ENCODE results near the gene PBOV1. TPM values are rescaled to one million over a fixed set of nuclear protein-coding genes. Genes with fewer than 3 reads are reported as not detected.

The PBOV1 gene
- polyA plus RNA-seq, 1 experiment: not detected

GRCh38 chr6:138250513-138251247, 32.4 kb upstream of the PBOV1 start:
- H3K4me3 ChIP-seq (ENCODE audit: low read depth, low read length): no peak overlapping the region
- no peaks in the 10 kb centered on the region for H3K27me3 ChIP-seq (ENCODE audit: control insufficient read depth, insufficient read depth, low read length)
- ChIA-PET POLR2A (no interaction called here), CTCF (interaction anchor here (0.6 to 1.4 kb wide), 3 partner anchors 12 to 252 kb away, joined by 3 to 7 read pairs (median 5); no protein-coding TSS in a partner anchor)
- H3K36me3 ChIP-seq (ENCODE audit: control insufficient read depth, insufficient read depth, low read length): no peaks in the 10 kb centered on the region
- DNase-seq (ENCODE audit: low read depth): peak; percentile 86
- TF ChIP-seq CTCF (IDR thresholded peaks at IDR 0.05; ENCODE audit: insufficient read depth, low read depth, low read length): no peak

- no peak overlapping the region for H3K4me3 ChIP-seq (ENCODE audit: low read depth, low read length)
- ChIA-PET POLR2A (no interaction called here), CTCF (interaction anchor here (1.4 kb wide), 1 partner anchor 12 kb away, joined by 5 read pairs; no protein-coding TSS in a partner anchor)
- no peak for DNase-seq (ENCODE audit: low read depth)
- TF ChIP-seq CTCF (IDR thresholded peaks at IDR 0.05; ENCODE audit: insufficient read depth, low read depth, low read length): no peak
- no peaks in the 10 kb centered on the region for H3K27me3 ChIP-seq (ENCODE audit: control insufficient read depth, insufficient read depth, low read length)
- H3K36me3 ChIP-seq (ENCODE audit: control insufficient read depth, insufficient read depth, low read length): no peaks in the 10 kb centered on the region
Observed at GRCh38 chr6:138250053-138250452, 31.8 kb upstream of the PBOV1 start.

- ChIA-PET CTCF (interaction anchor here (1.1 kb wide), 1 partner anchor 9 kb away, joined by 3 read pairs; no protein-coding TSS in a partner anchor), POLR2A (no interaction called here)
- H3K36me3 ChIP-seq (ENCODE audit: control insufficient read depth, insufficient read depth, low read length): no peaks in the 10 kb centered on the region
- no peak for TF ChIP-seq CTCF (IDR thresholded peaks at IDR 0.05; ENCODE audit: insufficient read depth, low read depth, low read length)
- no peak for DNase-seq (ENCODE audit: low read depth)
- H3K27me3 ChIP-seq (ENCODE audit: control insufficient read depth, insufficient read depth, low read length): no peaks in the 10 kb centered on the region
- no peak overlapping the region for H3K4me3 ChIP-seq (ENCODE audit: low read depth, low read length)
Observed at GRCh38 chr6:138248878-138249277, 30.6 kb upstream of the PBOV1 start.

- TF ChIP-seq CTCF (IDR thresholded peaks at IDR 0.05; ENCODE audit: insufficient read depth, low read depth, low read length): no peak
- Histone ChIP-seq H3K36me3 (ENCODE audit: control insufficient read depth, insufficient read depth, low read length) (no peaks in the 10 kb centered on the region), H3K27me3 (ENCODE audit: control insufficient read depth, insufficient read depth, low read length) (no peaks in the 10 kb centered on the region), H3K4me3 (ENCODE audit: low read depth, low read length) (no peak overlapping the region)
- no peak for DNase-seq (ENCODE audit: low read depth)
- POLR2A ChIA-PET: no interaction called here
- CTCF ChIA-PET: interaction anchor here (1.1 kb wide), 1 partner anchor 8 kb away, joined by 3 read pairs; no protein-coding TSS in a partner anchor
Observed at GRCh38 chr6:138248011-138248410, 29.7 kb upstream of the PBOV1 start.

- no peaks in the 10 kb centered on the region for H3K36me3 ChIP-seq (ENCODE audit: control insufficient read depth, insufficient read depth, low read length)
- H3K27me3 ChIP-seq (ENCODE audit: control insufficient read depth, insufficient read depth, low read length): no peaks in the 10 kb centered on the region
- POLR2A ChIA-PET: no interaction called here
- TF ChIP-seq CTCF (IDR thresholded peaks at IDR 0.05; ENCODE audit: insufficient read depth, low read depth, low read length): no peak
- no peak for DNase-seq (ENCODE audit: low read depth)
- H3K4me3 ChIP-seq (ENCODE audit: low read depth, low read length): no peak overlapping the region
- CTCF ChIA-PET: interaction anchor here (1.2 to 1.3 kb wide), 2 partner anchors 10 to 42 kb away, joined by 3 to 5 read pairs; no protein-coding TSS in a partner anchor
Observed at GRCh38 chr6:138246650-138247440, 28.6 kb upstream of the PBOV1 start.

All from BJ (cell line).